NCI-H82 (cell line): ENCODE results near the gene MYDGF.
A peak's percentile ranks its signal among the peaks of the same experiment; 100 is the strongest.

Experiments used
- DNase-seq: peaks from one replicate; lab custom pipeline; 2025; lab: John Stamatoyannopoulos, UW

The MYDGF gene

GRCh38 chr19:4699826-4700692 lies 29.9 kb upstream of the MYDGF start:
- no peak for DNase-seq

DNA sequence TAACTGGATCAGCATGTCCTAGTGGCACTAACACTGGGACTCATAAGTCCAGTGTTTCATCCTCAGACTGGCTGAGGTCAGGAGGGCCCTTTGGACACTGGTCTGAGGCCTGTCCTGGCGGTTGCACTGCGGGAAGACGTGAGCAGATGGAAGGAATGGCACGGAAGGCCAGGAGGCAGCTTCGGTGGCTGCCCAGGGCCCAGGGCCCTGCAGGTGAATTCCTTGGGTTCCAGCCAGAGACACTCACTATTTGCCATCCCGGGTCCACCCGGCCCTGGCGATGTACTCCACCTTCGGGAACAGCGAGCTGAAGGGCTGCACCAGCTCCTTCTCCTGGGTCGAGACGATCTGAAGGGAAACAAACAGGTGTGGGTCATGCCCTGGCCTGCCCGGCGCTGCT lies 27.2 kb upstream of the MYDGF start:
- no peak for DNase-seq

DNA sequence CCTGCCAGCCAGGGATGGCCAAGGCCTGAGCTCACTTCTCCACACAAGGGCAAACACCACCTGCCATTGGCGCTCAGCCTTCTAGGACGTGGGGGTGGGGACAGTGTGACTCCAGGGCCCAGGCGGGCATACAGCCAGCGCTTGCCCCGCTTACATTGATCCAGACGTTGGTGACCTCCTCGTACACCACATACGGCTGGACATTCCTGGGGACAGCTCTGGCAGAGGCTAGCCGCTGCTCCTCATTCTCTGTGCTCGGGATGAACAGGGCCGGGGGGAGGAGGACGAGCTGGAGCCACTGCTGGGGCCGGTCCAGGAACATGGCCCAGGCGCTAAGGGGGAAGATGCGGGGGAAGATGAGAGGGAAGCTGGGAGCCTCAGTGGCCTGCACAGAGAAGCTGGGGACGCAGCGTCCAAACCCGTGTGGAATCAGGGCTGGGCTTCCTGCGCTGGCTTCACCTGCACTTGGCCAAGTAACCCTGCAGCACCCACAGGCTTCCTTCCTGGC lies 25.1 kb upstream of the MYDGF start:
- DNase-seq, result no peak

- no peak for DNase-seq
These were observed 24.3 kb upstream of the MYDGF start for GRCh38 chr19:4694211-4694987.

DNA sequence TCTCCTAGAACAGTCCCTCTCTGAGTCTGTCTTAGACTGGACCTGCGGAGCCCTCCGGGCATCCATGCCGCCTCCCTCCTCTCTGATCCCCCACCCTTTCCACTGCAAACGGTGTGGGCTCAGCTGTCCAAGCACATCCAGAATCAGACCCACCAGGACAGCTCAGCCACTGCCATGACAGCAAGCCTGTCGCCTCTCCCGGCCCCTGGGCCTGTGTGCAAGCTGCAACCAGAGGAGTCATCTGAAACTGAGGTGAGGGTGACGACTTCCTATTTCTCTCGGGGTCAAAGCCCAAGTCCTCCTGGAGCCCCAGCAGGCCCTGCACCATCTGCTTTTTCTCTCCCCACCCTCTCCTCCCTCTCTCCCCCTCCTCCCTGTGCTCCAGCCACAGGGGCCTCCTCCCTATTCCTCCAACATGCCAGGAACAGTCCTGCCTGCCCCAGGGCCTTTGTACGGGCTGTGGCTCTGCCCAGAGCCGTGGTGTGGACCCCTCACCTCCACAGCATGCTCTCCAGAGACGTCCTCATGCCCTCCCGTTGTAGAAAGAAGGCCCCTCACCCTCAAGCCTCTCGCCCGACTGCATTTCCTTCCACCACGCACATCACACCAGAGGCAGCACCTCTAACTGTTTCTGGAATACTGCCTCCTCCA lies 23.5 kb upstream of the MYDGF start:
- DNase-seq, result no peak

GRCh38 chr19:4693078-4693350 lies 22.9 kb upstream of the MYDGF start:
- no peak for DNase-seq

DNA sequence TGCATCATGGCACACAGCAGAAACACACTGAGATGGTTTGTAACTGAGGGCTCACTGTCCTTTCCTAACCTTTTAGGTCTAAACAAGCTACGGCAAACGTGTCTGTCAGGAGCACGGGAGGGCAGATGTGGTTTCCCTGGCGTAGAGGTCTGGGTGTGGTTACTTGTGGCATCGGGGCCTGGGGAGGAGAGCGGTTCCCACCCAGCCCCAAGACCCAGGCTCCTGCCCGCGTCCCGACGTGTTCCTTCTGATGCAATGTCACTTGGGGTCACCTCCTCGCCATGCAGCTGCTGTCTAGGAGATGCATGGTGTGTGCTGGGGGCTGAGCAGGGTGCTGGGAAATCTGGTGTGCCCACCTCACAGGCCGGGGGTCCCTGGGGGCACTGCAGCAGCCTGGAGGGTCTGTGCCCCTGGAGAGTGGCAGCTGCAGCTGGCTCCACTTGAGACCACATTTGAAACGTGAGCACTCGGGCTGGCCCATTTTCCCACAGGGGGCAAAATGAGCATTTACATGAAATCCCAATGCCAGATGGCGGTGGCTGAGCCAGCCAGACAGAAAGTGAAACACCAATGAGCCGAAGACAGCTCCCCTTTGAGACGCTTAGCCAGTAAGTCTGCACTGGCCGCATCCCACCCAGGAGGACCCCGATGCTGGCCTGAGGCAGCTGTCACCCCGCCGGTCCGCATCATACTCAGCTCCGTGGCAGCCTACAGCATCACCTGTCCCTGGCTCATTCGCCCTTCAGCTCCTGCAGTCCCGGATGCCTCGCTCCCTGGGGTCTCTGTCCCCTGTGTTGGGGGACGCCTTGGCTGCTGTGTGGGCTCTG lies 22.3 kb upstream of the MYDGF start:
- DNase-seq, result peak; percentile 21

DNA sequence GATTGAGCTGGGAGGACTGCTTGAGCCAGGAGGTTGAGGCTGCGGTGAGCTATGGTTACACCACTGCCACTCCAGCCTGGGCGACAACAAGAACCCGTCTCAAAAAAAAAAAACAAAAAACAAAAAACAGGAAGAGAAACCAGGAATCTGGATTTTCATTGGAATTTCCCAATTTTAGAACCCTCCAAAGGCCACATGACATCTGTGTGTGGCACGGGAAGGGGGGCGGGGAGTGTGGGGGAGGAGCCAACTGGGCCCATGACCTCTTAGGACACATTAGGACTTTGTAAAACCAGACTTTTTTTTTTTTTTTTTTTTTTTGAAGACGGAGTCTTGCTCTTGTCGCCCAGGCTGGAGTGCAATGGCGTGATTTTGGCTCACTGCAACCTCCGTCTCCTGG lies 21.2 kb upstream of the MYDGF start:
- no peak for DNase-seq

GRCh38 chr19:4690361-4690760 lies 20.2 kb upstream of the MYDGF start:
- no peak for DNase-seq

- DNase-seq, result no peak
These were observed 19.3 kb upstream of the MYDGF start for GRCh38 chr19:4689403-4689802.

- no peak for DNase-seq
These were observed 18.4 kb upstream of the MYDGF start for GRCh38 chr19:4688587-4688986.

DNA sequence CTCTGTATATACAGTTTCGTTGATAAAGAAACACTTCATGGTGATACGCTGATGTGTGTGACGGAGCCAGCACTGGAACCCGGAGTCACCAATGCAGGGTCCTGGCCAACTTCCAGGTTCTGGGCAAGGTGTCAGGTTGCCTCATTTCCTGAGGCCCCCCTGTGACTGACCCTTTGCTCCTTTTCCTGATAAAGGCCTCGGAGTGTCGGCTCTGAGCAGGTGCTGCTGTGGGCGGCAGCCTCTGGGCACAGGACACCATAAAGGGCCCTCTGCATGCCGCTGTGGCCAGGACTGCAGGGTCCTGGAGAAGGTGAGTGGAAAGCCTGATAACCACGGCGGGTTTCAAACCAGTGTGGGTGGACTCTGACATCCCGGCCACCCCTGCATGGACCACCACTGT lies 17.3 kb upstream of the MYDGF start:
- no peak for DNase-seq

GRCh38 chr19:4686700-4687099 lies 16.6 kb upstream of the MYDGF start:
- no peak for DNase-seq

DNA sequence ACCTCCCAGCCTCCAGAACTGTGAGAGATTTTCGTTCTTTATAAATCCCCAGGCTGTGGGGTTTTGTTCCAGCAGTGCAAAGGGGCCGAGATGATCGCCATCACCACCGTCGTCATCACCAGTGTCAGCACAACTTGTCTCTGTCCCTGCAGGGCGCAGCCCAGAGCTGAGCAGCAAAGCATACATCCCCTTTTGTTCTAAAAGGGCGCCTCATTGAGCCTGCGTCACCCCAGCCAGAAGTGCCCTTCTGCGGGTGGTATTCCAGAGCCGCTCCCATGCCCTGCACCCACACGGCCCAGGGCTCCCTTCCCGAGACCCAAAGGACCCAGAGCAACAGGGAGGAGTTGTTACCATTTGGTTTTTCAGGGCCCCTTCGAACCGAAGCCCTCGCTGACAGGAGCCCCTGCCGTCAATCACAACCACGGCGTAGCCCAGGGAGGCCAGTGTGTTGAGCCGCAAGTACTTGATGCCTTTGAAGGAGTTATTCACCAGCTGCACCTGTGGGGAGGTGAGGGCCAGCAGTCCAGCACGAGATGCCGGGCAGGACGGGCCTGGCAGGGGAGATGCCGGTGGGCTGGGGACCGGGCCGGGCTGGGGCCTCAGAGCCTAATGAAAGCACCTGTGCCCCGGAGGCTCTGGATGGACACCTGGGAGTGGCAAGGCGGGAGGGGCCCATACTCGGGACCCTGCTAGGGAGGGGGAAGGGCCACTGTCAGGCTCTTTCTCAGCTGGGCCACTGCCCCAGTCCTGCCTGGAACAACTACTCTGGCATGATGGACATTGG lies 14.4 kb upstream of the MYDGF start:
- DNase-seq, result no peak

DNA sequence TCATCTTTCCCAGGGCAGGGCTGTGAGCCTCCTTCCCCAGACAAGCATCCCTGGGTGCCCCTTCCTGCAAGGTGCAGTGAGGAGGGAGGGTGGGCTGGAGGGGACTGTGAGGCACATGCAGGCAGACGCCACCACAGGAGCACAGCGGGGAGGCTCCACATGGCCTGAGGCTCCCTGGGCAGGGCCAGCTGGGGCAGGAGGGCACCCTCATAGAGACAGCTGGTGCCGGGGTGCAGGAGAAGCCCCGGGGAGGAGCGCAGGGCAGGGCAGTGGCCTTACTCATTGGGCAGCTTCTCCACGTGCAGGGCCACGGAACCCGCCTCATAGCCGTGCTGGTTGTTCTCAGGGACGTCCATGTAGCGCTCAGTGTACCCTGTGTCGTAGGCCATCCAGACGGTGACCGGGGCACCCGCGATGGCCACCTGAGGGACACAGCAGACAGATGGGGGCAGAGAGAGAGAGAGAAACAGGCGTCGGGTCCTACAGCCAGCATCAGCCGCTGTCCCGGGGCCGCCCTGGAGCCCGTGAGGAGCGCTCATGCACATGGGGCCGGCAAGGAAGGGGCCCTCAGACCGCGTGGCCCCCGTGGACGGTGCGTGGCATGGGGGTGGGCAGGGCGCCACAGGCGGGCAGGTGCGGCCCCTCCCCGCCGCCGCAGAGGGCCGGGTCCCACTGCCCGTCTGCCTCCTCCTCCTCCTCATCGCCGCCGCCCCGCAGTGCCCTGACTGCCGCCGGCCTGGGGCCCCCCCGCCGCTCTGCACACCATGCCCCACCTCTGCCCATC lies 12.5 kb upstream of the MYDGF start:
- DNase-seq, result no peak

DNA sequence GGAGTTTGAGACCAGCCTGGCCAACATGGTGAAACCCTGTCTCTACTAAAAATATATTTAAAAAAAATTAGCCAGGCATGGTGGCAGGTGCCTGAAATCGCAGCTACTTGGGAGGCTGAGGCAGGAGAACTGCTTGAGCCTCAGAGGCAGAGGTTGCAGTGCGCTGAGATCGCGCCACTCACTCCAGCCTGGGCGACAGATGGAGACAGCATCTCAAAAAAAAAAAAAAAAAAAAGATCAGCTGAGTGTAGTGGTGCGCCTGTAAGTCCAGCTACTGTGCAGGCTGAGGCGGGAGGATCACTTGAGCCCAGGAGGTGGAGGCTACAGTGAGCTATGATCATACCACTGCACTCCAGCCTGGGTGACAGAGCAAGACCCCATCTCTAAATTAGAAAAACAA lies 9.9 kb upstream of the MYDGF start:
- peak; percentile 15 for DNase-seq

DNA sequence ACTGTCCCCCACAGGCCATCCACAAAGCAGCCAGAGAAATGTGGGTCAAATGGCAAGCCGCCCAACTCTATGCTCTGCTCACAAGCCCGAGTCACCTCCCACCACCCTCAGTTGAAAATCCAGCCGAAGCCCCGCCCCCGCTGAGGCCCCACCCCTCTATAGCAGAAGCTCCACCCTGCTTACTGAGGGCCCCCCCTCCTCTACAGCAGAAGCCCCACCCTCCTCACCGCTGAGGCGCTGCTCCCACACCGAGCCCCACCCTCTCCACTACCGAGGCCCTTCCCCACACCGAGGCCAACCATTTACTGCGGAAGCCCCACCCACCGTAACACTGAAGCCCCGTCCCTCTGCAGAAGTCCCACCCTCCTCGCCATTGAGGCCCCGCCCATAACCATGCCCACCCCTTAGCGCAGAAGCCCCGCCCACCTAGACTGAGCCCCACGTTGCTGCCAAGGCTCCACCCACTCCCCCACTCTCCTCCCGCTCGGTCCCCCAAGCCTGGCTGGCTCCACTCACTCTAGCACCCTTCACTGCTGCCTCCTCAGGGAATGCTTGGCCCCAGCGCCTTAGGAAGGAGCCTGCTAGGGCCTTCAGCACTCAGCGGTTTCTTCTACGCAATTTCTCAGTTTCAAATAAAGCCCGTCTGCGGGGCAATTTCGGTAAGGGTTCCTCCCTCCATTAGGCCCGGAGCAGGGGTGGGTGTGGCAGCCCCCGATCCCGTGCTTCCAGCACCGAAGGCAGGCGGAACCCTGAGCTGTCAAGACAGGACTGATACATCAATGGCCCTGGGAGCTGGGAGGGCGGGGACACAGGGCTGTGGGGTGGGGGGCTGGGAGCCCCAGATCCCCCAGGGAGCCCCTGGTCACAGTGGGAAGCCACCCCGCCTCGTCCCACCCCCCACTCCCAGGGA lies 9.0 kb upstream of the MYDGF start:
- peak; percentile 57 for DNase-seq

- peak; percentile 79 for DNase-seq
These were observed 7.0 kb upstream of the MYDGF start for GRCh38 chr19:4676955-4677731.

GRCh38 chr19:4675346-4675745 lies 5.2 kb upstream of the MYDGF start:
- no peak for DNase-seq
